GM19240 (cell line): ENCODE data around the gene PRXL2C.
"Not testable (repeated sequence)": the region's sequence is repeated elsewhere in the genome, so short reads cannot be mapped to it uniquely, and the experiment has no call there.

ENCODE experiments used
- DNase-seq: peaks from one replicate; pipeline ENCODE4 v3.0.0; 2011; ENCODE audit warnings: low spot score; ENCODE audit not compliant: insufficient read length

Gene PRXL2C

GRCh38 chr9:96649620-96650324 lies 5.3 kb downstream of the PRXL2C start:
- DNase-seq, result no peak

GRCh38 chr9:96646081-96646991 lies 8.8 kb downstream of the PRXL2C start:
- DNase-seq, result no peak

- no peak for DNase-seq
Observed at GRCh38 chr9:96644137-96644536, 11.0 kb downstream of the PRXL2C start.

GRCh38 chr9:96641514-96641913 lies 13.6 kb downstream of the PRXL2C start:
- no peak for DNase-seq

GRCh38 chr9:96638606-96639364 lies 16.3 kb downstream of the PRXL2C start:
- DNase-seq, result no peak

GRCh38 chr9:96636368-96636767 lies 18.7 kb downstream of the PRXL2C start:
- no peak for DNase-seq

GRCh38 chr9:96633579-96633978 lies 21.5 kb downstream of the PRXL2C start:
- not testable (repeated sequence) for DNase-seq

- DNase-seq, result no peak
Observed at GRCh38 chr9:96626912-96627311, 28.2 kb downstream of the PRXL2C start.

GRCh38 chr9:96621618-96622017 lies 33.5 kb downstream of the PRXL2C start:
- no peak for DNase-seq

GRCh38 chr9:96620832-96621269 lies 34.3 kb downstream of the PRXL2C start:
- no peak for DNase-seq

GRCh38 chr9:96620181-96620514 lies 35.0 kb downstream of the PRXL2C start:
- DNase-seq, result no peak

GRCh38 chr9:96619491-96620180 lies 35.5 kb downstream of the PRXL2C start, which contains the start of gene CDC14B:
TSS of gene CDC14B (minus strand) at chr9:96619843. CDS start at chr9:96619378, 465 bp downstream.
- DNase-seq, result no peak

GRCh38 chr9:96619124-96619465 lies 36.0 kb downstream of the PRXL2C start:
- DNase-seq, result no peak

GRCh38 chr9:96618209-96619123 lies 36.7 kb downstream of the PRXL2C start:
- no peak for DNase-seq

- no peak for DNase-seq
Observed at GRCh38 chr9:96617439-96618185, 37.5 kb downstream of the PRXL2C start.

GRCh38 chr9:96616817-96617438 lies 38.2 kb downstream of the PRXL2C start:
- DNase-seq, result no peak

- no peak for DNase-seq
Observed at GRCh38 chr9:96615411-96615810, 39.7 kb downstream of the PRXL2C start.

GRCh38 chr9:96614664-96615063 lies 40.5 kb downstream of the PRXL2C start:
- DNase-seq, result not testable (repeated sequence)

GRCh38 chr9:96612966-96613589 lies 42.0 kb downstream of the PRXL2C start:
- no peak for DNase-seq
